Large intestine (tissue), 3 donors: ENCODE data around the gene PATE1. TPM values are rescaled to one million over a fixed set of nuclear protein-coding genes. Genes with fewer than 3 reads are reported as not detected.

Source experiments
- DNase-seq, 2 donors: peaks; one replicate each; pipeline versions ENCODE4 v3.0.0 to v3.0.0-alpha.2; 2013
- H3K27ac ChIP-seq: one replicate; pipeline ENCODE4 v1.5.1; 2013; ENCODE audit warnings: low read length
- H3K27me3 ChIP-seq: 2 replicates; pipeline ENCODE4 v1.6.1; 2013; ENCODE audit warnings: low read length; ENCODE audit not compliant: control insufficient read depth, insufficient read depth
- H3K36me3 ChIP-seq: 2 replicates; pipeline ENCODE4 v1.6.1; 2013; ENCODE audit warnings: low read length; ENCODE audit not compliant: control insufficient read depth, insufficient read depth
- H3K4me1 ChIP-seq: one replicate; pipeline ENCODE4 v1.6.1; 2013; ENCODE audit warnings: low read length; ENCODE audit not compliant: control insufficient read depth, insufficient read depth
- H3K4me3 ChIP-seq: one replicate; pipeline ENCODE4 v1.5.1; 2013; ENCODE audit warnings: low read length
- H3K9me3 ChIP-seq: one replicate; pipeline ENCODE4 v1.6.1; 2013; ENCODE audit warnings: mild to moderate bottlenecking, low read depth, low read length, moderate library complexity; ENCODE audit not compliant: control insufficient read depth
- WGBS: methylation state at CpG from one replicate; pipeline ENCODE4 v1.1.5; 2013; ENCODE audit warnings: low lambda C conversion rate; ENCODE audit not compliant: insufficient coverage; 5-methylcytosine and 5-hydroxymethylcytosine counted together
- polyA plus RNA-seq: library from polyadenylated mRNA; unstranded; fragments of 120-200 nt; gene quantifications from one replicate; pipeline ENCODE4 v1.2.1, GENCODE V29; 2013

PATE1 gene
- polyA plus RNA-seq, 1 donor = not detected

DNA sequence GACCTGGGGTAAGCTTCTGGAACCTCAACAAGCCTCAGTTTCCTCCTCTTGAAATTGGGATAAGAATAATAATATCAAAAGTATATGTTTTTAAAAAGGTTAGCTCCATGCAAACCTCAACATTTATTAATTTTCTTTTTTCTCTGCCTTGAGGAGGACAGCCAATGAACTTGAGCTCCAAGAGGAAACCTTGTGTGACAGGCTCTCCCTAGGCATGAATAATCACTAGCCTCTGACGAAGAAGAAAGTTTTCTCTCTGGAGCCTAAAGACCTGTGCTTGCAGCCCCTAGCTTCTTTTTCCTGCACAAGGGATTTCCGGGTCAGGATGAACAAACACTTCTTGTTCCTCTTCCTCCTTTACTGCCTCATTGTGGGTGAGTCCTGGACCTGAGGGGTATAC is 41.7 kb downstream of the PATE1 start, which contains the start of gene PATE3:
Gene PATE3, plus strand, starts transcription at position 301 of the 400 bp plus-strand sequence. Its CDS starts 25 bp downstream, at position 326.
- WGBS = no CpG with 5 or more reads among the region's 2 CpGs
- Histone ChIP-seq H3K4me1 (no peaks in the 10 kb centered on the region), H3K27me3 (no peaks in the 10 kb centered on the region), H3K4me3 (no peak within 1 kb of the TSS), H3K9me3 (no peaks in the 10 kb centered on the region), H3K36me3 (no peaks in the 10 kb centered on the region), H3K27ac (no peak within 1 kb of the TSS)
- DNase-seq = no peak

DNA sequence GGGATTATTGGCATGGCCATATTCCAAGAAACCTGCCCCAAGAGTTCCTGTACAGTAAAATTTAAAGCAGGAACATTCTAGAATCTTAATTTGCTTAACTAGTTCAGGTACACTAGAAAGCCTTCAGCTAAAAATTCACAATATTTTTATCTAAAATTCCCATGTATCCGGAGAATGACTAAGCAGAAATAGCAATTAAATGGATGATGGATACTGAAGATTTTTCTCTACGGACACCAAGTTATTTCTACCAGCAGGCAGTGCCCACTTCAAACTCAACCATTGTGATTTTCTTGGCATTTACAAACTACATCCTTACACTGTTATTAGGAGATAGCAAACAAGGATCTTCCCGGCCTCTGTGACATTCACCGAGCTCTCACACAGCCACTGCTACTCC is 44.7 kb downstream of the PATE1 start:
- Histone ChIP-seq H3K9me3 (no peaks in the 10 kb centered on the region), H3K36me3 (no peaks in the 10 kb centered on the region), H3K27me3 (no peaks in the 10 kb centered on the region), H3K4me3 (no peak overlapping the region), H3K4me1 (no peaks in the 10 kb centered on the region), H3K27ac (no peak overlapping the region)
- 100% methylated on average over 3 of the region's 4 CpGs for WGBS
- DNase-seq = no peak

DNA sequence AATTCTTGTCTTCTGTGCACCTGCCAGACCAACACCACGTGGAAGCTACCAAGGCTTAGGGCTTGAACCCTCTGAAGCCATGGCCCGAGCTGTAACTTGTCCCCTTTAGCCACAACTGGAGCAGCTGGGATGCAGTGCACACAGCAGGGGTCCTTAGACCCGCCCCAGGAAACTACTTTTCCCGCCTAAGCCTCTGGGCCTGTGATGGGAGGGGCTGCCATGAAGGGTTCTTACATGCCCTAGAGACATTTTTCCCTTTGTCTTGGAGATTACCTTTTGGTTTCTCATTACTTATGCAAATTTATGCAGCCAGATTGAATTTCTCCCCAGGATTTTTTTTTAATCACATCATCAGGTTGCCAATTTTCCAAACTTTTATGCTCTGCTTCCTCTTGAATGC is 51.6 kb downstream of the PATE1 start:
- H3K9me3 ChIP-seq = peaks cover 8% of the 10 kb centered on the region
- H3K4me3 ChIP-seq = no peak overlapping the region
- H3K4me1 ChIP-seq = no peaks in the 10 kb centered on the region
- no CpG with 5 or more reads among the region's 4 CpGs for WGBS
- DNase-seq = no peak
- no peak overlapping the region for H3K27ac ChIP-seq
- no peaks in the 10 kb centered on the region for H3K36me3 ChIP-seq
- no peaks in the 10 kb centered on the region for H3K27me3 ChIP-seq

Other genes with a start within 250 kb of the PATE1 start
- 90.3 TPM for gene EI24, start 176.8 kb upstream of the PATE1 start, polyA plus RNA-seq
- gene STT3A, start 153.4 kb upstream of the PATE1 start, polyA plus RNA-seq = 183 TPM
- 21.5 TPM for gene CHEK1, start 121.1 kb upstream of the PATE1 start, polyA plus RNA-seq
- gene ACRV1, start 65.4 kb upstream of the PATE1 start, polyA plus RNA-seq = 0.27 TPM
- gene PATE2, start 32.5 kb downstream of the PATE1 start, polyA plus RNA-seq = 0.07 TPM
- not detected for gene PATE3, start 41.8 kb downstream of the PATE1 start, polyA plus RNA-seq
- gene PATE4, start 87.0 kb downstream of the PATE1 start, polyA plus RNA-seq = 0.04 TPM
- 6.5 TPM for gene HYLS1, start 141.4 kb downstream of the PATE1 start, polyA plus RNA-seq
- 16.2 TPM for gene PUS3, start 156.9 kb downstream of the PATE1 start, polyA plus RNA-seq
- 2.0 TPM for gene DDX25, start 158.2 kb downstream of the PATE1 start, polyA plus RNA-seq
- not detected for gene VSIG10L2, start 199.8 kb downstream of the PATE1 start, polyA plus RNA-seq